Measurements from ENCODE around the gene MYF6.

GRCh38 chr12:80754274-80754673, 46.8 kb downstream of the MYF6 start:
- TF ChIP-seq CTCF (IDR thresholded peaks at IDR 0.05) = no peak
- no peak for TF ChIP-seq EZH2phosphoT487 (IDR thresholded peaks at IDR 0.05)

Measured in neural progenitor cell (in vitro differentiated cells).